Measurements from ENCODE around the gene FAM20C.

Gene FAM20C

DNA sequence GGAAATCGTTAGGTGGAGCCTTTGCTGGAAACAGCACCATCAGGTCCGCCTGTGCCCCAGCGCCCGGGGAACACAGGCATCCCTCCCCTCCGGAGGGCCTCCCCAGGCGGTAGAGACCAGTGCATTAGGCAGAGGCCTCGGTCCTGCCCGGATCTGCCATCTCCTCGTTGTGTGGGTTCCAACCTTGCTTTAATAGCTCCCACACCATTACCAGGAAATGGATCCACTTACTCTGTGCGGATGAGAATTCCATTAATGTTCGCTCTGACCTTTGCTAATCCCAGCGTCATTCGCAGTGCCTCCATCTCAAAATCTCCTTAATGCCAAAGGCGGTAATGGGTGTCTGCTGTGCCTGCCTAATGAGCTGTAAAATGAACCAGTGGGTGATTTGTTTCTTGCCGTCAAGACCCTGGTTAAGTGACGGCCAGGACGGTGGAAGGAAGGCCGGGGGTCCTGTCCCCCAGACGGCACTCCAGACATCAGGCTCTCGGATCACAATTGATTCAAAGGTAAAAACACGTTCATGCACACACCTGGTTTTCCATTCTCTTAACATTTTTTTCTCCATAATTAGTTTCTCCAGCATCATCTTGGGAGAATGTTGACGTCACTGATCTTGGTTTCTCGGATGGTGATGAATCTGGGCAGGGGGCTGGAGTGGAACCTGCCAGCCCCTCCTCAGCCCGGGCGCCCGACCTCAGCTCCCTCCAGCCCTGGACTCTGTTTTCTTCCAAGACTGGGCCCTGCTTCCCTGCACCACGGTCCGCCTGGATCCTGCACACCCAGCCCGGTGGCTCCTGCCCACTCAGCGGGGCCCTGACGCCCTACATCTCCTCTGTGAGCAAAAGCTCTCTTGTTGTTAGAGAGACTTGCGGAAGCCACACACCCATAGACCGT, 22.8 kb upstream of the FAM20C start:
- no peak overlapping the region for H3K4me3 ChIP-seq (ENCODE audit: low read depth, low read length)
- TF ChIP-seq, protein P1, sequence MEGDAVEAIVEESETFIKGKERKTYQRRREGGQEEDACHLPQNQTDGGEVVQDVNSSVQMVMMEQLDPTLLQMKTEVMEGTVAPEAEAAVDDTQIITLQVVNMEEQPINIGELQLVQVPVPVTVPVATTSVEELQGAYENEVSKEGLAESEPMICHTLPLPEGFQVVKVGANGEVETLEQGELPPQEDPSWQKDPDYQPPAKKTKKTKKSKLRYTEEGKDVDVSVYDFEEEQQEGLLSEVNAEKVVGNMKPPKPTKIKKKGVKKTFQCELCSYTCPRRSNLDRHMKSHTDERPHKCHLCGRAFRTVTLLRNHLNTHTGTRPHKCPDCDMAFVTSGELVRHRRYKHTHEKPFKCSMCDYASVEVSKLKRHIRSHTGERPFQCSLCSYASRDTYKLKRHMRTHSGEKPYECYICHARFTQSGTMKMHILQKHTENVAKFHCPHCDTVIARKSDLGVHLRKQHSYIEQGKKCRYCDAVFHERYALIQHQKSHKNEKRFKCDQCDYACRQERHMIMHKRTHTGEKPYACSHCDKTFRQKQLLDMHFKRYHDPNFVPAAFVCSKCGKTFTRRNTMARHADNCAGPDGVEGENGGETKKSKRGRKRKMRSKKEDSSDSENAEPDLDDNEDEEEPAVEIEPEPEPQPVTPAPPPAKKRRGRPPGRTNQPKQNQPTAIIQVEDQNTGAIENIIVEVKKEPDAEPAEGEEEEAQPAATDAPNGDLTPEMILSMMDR (IDR thresholded peaks at IDR 0.05; ENCODE audit: control insufficient read depth, extremely low read depth, insufficient read depth): no peak
- DNase-seq (ENCODE audit: low read depth): no peak

DNA sequence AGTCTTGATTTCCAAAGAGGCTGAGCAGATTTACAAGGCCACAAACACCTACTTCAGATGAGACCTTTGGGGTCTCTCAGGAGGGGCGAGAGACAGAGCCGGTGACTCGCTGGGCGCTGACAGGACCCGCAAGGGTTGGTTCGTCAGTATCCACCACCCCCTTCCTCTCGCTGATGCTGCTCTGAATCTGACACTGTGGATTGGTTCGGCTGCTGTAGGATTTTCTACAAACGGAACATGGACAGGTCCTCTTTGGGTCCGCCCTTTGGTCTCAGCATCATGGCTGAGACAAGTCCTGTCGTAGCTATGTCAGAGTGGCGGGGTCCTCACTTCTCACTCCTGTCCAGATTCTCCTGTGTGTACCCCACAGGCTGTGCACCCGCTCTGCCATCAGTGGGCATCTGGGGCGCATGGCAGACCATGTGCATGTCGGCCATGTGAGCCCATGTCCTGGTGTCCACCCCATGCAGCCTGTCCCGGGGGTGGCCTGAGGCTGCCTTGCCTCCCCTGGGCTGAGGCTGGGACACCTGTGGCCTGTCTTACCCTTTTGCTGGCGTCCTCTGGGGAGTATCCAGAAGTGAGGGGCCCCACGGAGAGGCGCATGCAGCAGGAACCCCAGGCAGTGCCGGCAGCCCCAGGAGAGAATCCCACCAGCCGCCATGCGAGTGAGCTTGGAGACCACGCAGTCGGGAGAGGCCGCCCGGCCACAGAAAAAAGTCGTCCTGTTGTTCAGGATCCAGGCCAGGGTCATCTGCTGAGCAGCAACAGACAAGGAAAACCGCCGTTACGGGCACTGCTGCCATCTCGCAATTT, 21.6 kb upstream of the FAM20C start:
- H3K4me3 ChIP-seq (ENCODE audit: low read depth, low read length): no peak overlapping the region
- DNase-seq (ENCODE audit: low read depth): no peak
- TF ChIP-seq, protein P1 (IDR thresholded peaks at IDR 0.05; ENCODE audit: control insufficient read depth, extremely low read depth, insufficient read depth): no peak

DNA sequence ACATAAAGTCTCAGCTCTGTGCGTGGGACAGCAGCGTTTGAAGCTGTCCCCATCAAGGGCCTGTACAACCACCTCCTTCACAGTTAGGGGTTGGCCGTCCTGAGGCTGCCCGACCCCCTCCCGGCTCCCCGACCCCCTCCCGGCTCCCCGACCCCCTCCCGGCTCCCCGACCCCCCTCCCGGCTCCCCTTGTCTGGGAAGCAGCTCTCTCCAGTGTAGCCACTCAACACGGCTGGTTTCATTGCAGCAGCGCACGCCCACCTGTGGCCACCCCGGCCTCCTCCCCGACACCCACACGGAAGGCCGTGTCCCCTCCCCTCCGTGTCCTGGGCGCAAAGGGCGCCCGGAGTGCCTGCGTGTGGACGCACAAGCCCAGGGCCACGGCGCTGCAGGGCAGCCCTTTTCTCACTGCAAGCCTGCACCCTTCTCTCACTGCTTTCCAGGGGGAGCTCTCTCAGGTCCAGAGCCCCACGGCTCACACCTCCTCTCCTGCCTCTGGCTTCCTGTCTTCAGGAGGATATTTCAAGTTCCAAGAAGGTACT, 20.9 kb upstream of the FAM20C start:
- H3K4me3 ChIP-seq (ENCODE audit: low read depth, low read length): no peak overlapping the region
- no peak for DNase-seq (ENCODE audit: low read depth)
- TF ChIP-seq, protein P1 (IDR thresholded peaks at IDR 0.05; ENCODE audit: control insufficient read depth, extremely low read depth, insufficient read depth): no peak

DNA sequence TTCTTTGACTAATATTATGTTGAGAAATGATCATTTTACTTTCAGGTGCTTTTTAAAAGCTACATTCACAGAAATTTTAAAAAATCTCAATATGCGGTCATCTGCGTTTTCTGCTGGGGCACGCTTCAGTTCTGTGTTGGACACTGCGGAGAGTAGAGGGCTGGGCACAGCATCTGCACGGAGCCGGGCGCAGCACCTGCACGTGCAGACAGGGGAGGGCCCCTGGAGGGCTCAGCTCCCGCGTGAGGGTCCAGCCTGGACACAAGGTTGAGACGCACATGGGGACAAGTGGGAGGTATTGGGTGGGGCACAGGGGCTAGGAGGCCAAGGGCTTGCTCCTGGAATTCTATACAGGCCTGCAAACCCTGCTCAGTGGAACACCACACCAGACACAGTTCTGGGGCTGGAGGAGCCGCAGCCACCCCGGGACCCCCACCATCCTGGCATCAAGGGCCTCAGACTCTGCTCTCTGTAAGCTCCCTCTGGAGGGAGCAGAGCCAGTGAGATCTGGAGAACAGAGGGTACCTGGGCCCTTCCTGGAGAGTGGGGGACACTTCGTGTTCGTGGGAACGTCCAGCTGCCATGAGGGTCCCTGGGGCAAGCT, 20.4 kb upstream of the FAM20C start:
- DNase-seq (ENCODE audit: low read depth): no peak
- TF ChIP-seq, protein P1 (IDR thresholded peaks at IDR 0.05; ENCODE audit: control insufficient read depth, extremely low read depth, insufficient read depth): no peak

DNA sequence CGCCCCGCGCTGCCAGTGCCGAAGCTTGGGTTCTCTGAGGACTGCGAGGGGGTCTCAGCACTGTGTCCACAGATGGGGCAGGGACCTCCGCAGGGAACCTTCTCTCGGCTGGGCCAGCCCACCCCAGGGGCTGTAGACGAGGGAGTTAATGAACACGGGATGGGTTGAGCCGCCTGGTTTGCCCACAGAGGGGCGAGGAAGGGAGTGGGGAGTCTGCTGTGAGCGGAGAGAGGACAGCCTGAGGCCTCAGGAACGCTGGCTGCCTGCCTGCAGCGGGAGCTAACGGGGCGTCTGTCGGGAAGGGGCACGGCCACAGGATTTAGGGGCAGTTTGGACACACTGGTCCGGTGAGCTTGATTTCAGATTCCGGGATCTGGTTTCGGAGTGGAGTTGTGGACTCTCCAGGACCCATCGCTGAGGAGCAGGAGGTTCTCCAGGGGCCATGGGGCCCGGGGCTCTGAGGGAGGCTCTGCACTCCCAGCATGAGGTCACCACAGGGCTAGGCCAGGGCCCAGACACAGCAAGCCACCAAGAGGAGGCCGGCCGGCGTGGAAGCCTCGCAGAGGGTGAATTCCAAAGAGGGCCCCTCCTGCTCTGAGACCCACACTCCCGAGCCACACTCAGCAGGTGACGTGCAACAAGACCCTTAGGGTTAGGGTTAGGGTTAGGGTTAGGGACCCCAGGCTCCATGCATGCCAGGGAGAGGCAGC, 19.0 kb upstream of the FAM20C start:
- H3K4me3 ChIP-seq (ENCODE audit: low read depth, low read length): no peak overlapping the region
- TF ChIP-seq, protein P1 (IDR thresholded peaks at IDR 0.05; ENCODE audit: control insufficient read depth, extremely low read depth, insufficient read depth): no peak
- no peak for DNase-seq (ENCODE audit: low read depth)

More for the DNA sequence above, 20.4 kb upstream of the FAM20C start:
- H3K4me3 ChIP-seq (ENCODE audit: low read depth, low read length): no peak overlapping the region

DNA sequence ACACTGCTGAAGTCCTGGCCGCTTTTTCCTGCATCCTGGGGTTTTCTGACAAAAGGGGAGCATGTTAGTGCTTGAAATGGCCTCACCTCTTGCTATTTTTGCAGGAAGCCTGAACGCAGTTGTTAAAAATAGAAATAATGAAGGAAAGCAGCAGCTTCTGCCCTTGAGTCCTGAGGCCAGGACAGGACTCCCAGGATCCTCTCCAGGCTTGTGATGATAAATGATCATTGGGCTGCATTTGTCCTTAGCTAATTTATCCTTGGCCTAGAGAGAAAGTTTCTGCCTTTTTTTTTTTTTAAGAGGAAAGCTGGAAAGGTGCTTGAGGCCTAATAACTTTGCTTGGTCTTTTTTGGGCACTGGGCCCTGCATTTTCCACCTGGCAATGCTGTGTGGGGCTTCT, 17.7 kb upstream of the FAM20C start:
- TF ChIP-seq, protein P1 (IDR thresholded peaks at IDR 0.05; ENCODE audit: control insufficient read depth, extremely low read depth, insufficient read depth): no peak
- no peak for DNase-seq (ENCODE audit: low read depth)
- H3K4me3 ChIP-seq (ENCODE audit: low read depth, low read length): no peak overlapping the region

Measured in LNCaP clone FGC (cell line).